Activated CD8-positive, alpha-beta memory T cell treated with anti-CD3 and anti-CD28 coated beads for 1 hour (primary cell): Measurements from ENCODE around the gene DPH6.

Experiments used
- DNase-seq, 2 donors: peaks; one replicate each; pipeline ENCODE4 v3.0.0-alpha.2; 2020; ENCODE audit warnings: low read depth in 1 of 2; ENCODE audit errors: extremely low read depth in 1 of 2

DPH6 gene

DNA sequence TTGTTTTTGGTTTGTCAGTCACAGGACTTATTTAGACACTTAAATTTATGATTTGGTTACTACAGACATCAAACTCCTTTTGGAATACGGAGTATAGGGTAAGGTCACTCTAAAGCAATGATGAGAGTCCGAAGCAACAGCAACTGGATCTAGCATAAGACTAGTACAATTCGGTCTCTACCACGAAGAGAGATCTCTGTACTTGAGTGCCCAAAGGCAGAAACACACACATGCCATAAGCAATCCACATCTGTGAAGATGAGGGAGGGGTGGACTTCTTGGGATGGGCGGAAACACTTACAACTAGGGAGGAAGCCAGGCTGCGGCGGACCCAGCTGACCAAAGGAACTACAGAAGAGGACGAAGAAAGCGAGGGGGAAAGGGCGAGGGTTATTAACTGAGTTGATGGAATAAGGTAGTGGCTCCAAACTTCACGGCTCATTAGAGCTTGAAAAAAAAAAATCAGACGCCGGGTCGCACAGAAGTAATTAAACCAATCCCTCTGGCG lies 595 bp downstream of the DPH6 start:
- DNase-seq = peak in 1 of 2 donors; percentile 1

DNA sequence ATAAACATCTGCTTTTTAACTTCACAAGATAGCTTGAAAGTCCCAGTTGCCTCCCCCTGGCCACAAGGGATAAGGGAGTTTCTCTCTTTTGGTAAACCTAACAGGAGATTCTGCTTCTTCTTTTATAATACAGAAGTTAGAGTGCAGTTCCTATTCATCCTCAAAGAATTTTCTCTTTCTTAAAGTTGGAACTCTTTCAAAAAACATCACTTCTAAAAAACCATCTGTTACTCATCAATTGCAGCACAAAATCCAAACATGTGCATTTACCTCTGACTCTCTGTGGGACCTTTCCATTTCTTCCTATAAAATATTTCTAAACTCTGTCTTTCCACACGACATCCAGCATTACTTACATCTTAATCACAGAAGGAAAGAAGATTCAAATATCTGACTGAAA lies 5.1 kb downstream of the DPH6 start:
- DNase-seq = no peak

DNA sequence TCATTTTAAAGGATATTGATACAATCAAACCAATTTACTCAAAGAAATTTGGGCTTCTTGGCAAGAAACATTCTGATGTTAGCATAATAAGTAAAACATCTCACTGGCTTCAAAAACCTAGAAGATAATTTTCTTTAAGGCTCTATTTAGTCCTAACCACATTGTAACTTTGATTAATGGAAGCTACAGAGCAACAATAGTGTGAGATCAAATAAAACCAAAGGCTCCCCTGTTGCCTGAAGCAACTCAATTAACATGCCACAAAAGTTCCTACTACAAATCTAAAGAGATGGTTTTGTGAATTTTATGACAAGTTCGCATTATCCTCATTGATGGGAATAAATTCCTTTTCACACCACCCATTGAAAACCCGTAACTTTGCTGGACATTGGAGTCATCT lies 5.9 kb downstream of the DPH6 start:
- DNase-seq = no peak

DNA sequence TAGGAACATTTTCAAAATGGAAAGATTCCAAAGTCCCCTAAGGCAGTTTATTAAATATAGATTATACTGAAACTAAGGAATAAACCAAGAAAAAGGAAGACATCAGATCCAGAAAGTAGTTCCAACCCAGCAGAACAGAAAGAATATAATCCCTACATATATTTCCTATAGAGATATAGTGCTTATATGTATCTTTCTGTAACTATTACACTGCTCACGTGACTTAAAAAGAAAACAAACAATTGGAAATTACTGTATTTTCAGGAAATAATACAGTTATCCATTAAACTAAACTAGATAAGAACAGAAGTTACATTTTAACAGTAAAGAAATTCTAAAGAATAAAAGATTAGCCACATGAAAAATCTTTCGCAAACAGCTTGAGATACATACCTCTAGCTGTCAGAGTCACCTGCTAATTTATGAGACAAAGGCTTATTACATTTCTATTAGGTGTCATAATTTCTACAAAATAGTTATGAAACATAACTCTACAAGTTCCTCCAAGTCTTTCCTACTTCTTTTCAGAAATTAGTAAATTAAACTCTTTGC lies 10.5 kb downstream of the DPH6 start:
- no peak for DNase-seq

DNA sequence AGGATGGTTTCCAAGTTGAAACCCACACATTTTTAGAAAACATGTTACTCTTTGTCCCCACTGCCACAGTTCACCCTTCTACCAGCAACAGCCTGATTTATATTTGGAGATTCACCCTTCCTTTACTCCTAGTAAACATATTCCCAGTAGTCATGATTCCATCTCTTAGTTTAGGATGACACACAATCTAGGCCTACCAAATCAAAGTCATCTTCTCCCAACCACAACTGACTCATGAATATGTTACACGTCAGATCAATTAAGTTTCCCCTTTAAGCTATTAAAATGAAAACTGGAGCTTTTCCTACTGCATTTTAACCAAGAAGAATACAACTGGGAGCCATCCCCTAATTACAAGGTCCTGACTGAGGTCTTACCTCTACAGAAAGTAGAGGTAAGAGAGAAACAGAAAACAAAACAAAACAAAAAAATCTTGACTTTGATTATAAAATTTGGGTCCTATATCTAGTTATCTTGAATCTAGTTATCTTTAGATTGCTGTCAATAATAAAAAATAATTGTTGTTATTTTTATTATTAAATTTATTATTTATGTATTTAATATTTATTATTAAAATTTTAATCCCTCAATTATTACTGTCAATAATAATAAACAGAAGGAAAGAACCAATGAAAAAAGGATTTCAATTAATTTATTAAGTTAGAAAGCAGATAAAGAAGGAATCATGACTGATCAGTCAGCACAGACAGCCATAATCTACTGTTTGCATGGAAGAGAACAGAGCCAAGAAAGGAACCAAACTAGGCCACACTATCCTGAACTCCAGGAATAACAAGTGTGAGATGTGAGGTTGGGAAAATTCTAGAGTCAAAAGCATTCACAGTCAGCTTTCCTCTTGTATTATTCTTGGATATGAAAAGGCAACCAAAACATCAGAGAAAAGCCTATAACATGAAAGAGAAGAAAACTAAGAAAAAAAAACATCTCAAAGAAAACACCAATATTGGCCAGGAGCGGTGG lies 12.5 kb downstream of the DPH6 start:
- no peak for DNase-seq

DNA sequence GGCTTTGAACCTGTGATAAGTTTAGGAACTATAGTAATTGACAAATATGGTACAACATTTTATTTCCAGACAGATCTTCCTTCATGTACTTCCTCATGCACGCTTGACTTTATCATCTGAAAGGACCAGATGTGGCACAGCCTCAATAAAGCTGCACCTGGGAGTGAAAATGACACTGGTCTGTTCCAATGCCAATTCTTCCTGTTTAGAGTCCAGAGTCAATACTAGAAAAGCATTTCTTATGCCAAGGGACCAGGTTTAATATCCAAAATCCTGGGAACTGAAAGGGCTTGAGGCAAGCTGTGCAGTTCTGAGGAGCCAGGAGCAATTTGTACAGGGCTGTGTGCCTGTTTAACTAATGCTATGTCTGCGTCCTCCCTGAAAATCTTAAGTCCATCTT lies 15.3 kb downstream of the DPH6 start:
- no peak for DNase-seq

DNA sequence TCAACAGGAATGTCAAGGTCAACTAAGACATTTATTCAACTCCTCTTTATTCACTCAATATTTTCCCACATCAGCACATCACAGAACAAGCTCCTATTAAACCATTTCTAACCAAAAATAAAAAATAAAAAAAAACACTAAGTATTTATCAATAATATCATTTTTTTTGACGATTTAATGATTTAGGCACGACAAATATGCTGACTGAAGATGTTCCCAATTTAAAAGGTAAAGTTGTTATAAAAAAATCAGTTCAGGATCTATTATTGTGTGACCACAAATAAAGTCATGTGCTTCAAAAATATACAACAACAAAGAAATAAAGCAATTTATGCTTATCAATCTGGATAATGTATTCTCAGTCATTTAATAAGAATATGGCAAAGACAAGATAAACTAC lies 16.2 kb downstream of the DPH6 start:
- DNase-seq = no peak

- no peak for DNase-seq
Observed at GRCh38 chr15:35522061-35522460, 23.9 kb downstream of the DPH6 start.

DNA sequence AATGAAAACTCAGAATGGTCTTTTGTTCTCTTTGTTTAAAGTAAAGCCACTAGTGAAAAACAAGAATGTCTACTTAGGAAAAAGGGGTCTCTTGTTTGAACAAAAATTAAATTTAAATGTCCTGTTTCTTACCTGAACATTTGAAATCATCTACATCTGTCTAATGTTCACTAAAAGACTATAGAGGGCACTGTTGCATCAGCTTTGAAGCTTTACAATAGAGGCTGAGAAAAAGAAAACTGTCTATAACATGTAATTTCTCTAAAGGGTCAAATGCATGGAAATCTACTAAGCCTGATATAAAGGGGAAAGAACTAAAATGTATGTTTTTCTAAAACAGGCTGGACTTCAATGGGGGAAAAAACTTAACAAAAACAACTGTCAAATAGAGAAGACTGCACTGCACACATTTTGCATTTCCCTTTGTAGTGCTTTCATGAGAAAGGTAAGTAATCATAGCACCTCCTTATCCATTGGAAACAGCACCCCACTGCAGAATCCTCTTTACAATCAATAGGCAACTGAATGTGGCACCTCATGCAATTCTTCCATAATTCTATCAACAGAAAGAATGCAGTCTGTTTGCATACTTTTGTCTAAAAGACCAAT lies 26.3 kb downstream of the DPH6 start:
- DNase-seq = no peak

DNA sequence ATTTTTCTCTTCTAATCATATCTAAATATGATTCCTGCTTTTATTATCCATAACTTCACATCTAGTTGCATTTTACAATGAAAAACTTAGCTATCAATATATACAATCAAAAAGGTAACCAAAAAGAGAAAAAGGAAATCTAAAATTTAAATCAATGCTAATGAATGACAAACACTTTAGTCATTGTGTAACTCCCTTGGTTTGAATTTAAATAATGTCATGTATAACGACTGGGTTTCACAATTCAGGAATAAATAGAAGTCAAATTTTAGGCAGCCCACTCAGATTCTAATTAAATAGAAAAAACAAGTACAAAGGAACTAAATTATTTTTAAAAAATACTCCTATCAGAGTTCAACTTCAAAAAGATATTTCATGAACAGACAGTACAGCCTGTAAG lies 26.9 kb downstream of the DPH6 start:
- DNase-seq = no peak

DNA sequence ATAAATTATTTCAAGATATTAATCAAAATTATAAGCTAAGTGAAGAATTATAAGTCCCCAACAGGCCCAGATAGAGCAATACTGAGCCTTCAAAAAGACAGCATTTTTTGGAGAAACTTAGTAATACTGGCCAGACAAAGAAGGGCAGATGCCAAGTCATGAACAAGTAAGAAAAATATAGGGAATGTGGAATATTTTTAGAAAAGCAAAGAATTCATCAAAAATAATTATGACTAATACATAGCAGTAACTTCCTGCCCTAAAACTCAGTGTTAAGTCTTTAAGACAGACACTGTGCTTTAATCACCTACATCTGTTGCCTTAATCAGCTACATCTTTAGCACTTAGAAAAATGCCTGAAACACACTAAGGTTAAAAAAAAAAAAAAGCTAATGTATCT lies 31.2 kb downstream of the DPH6 start:
- no peak for DNase-seq

DNA sequence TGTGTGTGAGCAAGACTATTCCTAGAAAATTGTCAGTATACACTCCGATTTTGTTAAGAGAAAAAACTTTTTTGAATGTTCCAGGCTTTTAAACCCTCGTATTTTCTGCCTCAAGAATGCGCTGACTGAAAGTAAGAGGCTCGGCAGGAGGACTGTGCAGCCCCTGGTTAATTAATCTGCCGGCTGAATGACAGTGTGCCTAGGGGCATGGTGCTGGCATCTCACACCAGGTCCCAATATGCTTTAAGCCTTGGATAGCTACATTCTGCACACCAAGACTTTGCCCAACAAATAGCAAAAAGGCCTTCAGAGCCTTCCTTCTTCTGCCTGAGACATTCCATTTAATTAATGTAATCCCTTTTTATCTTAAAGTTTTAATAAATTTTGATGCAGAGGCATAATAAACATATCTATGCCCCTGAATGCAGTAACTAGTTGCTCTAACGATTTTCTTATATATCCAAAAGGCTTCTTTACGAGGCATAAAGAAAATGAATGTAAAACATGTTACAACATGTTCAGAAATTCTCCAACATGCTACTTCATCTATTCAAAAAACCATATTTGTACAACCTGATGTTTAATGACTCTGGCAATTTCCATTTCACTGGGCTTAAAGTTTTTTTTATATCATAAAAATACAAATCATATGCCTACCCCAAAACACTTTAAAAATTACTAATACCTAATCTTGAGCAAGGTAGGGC lies 37.9 kb downstream of the DPH6 start:
- no peak for DNase-seq

DNA sequence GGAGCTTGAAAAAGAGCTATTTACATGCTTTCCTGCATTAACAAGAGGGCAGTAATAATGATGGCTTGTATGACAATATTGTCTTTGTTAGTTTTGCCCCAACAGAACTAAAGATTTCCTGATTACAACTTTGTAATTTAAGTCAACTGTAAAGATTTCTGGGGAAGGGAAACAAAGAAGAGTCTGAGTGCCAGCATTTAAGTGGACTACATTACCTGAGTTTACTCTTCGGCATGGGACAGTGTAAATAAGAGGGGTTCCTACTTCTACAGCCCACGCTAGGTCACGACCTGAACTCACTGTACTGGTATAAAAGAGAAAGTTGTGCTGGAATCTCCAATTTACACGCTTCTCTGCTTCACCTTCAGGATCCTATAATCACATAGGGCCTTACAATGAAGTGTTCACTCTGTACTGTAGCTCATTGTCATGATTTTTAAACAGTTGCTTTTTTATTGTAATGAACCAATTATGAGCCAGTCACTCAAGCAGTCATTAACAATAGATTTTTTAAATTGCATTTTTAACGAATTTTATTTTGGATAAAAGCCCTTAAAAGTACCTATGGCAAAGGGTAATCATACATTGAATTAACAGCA lies 39.6 kb downstream of the DPH6 start:
- DNase-seq = no peak

DNA sequence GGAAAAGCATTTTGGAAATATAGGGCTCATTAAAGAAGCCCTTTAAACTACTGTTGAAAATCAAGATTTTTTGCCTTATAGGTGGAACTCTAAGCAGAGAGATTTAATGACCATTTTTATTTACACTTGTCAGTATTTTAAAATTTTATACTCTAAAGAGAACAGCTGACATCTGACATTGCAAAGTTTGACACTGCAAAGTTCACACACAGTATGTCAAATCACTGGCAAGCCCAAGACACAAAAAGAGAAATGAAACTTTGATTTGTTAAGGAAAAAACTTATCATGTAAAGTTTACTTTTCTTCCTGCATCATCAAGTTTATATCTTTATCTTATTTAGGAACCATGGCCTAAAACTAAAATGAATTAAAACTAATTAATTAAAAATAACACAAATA lies 40.2 kb downstream of the DPH6 start:
- DNase-seq = no peak

- DNase-seq = no peak
Observed at GRCh38 chr15:35505141-35505540, 40.8 kb downstream of the DPH6 start.

GRCh38 chr15:35499723-35500122 lies 46.2 kb downstream of the DPH6 start:
- no peak for DNase-seq

DNA sequence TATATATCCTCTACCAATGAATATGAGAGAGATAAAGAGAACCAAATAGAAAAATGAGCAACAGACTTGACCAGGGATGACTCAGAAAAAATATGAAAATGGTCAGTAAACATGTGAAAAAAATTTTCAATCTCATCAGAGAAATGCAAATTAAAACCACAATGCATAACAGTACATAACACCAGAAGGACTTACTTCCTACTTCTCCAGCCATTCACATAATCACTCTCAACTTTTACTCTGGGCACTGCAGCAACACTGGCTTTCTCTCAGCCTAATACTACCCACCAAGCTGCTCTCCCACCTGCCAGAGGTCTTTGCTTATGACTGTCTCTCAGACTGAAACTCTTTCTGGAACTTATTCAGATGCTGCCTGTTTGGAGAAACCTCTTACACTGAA lies 49.4 kb downstream of the DPH6 start:
- no peak for DNase-seq

- no peak for DNase-seq
Observed at GRCh38 chr15:35495080-35495479, 50.9 kb downstream of the DPH6 start.

- no peak for DNase-seq
Observed at GRCh38 chr15:35491999-35492398, 54.0 kb downstream of the DPH6 start.

DNA sequence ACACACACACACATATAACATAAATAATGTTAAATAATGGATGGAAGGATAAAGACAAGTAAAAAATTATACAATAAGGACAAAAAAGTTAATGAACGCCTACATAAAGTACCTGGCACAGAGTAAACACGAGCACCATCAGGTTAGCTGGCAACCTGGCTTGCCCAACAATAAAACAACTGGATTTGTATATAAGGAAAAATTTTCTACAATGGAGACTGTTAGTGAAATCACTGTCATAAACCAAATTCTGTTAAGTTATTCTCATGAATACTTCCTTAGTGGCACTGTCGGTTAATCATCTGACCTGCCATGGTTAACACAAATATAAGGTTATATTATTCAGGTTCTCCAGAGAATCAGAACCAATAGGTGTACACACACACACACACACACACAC lies 54.8 kb downstream of the DPH6 start:
- no peak for DNase-seq

DNA sequence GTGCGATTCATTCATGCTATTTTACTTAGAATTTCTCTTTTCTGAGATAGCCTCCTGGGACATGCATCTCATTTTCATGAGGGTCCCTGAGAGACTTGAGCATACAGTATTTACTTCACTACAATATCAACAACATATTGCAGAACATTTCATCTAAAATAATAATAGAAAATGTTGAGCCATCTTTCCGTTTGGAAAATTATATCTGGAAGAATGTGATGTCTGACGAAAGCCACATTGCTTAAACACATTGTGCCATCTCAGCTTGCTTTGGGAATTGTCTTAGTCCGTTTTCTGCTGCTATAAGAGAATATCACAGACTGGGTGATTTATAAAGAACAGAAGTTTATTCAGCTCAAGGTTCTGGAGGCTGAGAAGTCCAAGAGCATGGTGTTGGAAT lies 55.5 kb downstream of the DPH6 start:
- no peak for DNase-seq
